OCI-M2 (cell line): ENCODE results near the gene CCDC92.

Experiments
- DNase-seq: peaks from one replicate; lab custom pipeline; 2025; ENCODE audit not compliant: unreplicated experiment; lab: John Stamatoyannopoulos, UW

CCDC92 gene

DNA sequence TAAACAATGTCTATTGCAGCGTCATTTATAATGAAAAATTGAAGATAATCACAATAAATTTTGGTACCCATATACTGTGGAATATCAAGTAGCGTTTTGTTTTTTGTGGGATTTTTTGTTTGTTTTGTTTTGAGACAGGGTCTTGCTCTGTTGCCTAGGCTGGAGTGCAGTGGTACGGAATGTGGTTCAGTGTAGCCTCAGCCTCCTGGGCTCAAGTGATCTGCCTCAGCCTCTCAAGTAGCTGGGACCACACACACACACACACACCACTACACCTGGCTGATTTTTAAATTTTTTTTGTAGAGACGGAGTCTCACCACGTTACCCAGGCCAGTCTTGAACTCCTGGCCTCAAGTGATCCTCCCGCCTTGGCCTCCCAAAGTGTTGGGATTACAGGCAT lies 6.9 kb upstream of the CCDC92 start:
- no peak for DNase-seq

DNA sequence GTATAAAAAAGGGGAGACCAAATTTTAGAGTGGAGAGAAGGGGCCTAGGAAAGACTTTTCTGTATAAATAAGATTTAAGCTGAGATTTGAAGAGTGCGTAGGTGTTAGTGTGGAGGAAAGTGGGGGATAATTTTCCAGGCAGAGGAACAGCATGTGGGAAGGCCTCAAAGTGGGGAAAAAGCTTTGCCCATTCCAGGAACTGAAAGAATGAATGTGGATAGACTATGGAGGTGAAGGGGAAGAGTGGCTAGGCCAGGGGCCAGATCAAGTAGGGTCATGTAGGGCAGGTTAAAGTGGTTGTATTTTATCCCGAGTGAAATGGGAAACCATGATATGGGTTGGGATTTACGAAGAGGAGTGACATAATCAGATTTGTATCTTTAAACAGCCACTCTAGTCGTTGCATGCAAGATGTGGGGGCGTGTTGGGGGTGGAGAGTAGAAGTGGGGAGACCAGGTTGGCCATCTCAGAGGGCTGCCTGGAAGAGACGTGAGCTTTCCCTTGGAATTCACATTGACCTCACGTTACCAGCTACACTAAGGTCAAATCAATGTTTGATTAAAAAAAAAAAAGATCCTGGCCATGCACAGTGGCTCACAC lies 3.7 kb upstream of the CCDC92 start:
- no peak for DNase-seq

DNA sequence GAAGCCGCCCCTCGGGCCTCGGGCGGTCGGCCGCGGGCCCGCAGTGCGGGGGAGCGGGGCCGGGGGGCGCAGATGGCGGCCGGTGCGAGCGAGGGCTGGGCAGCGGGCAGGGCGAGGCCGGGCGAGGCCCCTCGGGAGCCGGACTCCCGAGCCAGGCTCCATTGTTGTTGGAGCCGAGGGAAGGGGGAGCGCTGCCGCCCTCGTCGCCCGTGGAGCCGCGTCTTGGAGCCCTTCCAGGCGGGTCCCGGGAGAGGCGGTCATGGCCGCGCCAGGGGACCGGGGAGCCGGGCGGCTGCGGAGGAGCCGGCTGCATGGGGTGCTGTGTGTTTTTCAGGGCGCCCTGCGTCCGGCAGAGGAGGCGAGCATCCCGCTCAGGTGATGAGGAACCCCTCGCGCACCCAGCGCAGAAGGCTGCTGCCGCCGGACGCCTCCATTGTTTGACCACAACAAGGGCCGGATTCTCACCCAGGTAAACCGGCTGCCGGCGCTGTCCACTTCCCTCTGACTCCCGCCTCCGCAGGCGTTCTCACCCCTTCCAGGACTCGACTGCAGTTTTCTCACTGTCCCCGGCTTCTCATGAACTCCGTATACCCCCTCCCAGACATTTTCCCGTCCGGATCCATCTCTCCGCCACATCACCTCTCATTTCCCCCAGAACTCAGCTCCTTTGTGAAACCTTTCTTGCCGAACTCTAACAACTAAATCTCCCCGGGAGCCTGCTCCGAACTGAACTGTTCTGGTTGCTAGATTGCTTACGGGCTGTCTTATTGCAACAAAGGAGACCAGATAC lies 1.1 kb upstream of the CCDC92 start:
- DNase-seq, result no peak

DNA sequence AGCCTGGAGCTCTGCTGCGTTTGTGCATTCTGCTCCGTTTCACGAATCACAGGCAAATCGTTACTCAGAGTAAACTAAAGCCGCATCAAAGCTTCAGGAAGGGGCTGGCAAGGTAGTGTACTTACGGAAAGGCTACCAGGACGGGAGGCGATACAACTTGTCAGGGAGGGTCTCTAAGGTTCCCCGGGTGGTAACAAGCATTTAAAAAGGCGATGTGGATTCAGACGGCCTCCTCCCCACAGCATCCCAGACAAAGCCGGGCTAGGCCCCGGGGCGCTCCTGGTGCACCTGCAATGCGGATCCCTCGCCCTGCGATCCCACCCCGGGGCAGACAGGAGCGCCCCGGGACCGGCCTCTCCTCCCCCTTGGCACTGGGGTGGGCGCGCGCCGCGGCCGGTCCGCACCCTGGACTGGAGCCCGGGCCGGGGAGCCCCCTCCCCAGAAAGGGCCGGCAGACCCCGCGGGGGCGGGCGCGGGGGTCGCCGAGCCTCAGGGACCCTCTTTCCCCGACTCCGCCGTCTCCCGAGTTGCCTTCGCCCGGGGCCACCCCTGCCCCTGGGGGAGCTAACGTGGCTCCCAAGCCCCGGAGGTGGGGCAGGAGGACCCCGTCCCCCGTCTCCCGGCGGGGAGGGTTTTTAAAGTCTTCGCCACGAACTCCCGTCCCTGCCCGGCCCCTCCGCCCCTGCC lies 718 bp downstream of the CCDC92 start:
- no peak for DNase-seq

DNA sequence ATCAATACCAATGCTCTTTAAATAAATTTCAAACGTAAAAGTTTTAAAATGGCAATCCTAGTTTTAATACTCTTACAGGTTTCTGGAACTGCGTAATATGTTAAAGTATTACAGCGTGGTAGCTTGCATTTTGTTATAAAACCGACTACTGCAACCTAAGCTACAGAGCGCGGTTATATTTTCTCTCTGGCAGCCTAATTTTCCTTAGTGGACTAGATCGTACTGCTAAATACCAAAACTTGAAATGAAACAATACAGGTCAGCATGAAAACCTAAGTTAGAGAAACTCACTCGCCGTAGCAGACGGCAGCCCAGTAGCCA lies 1.2 kb downstream of the CCDC92 start:
- no peak for DNase-seq

DNA sequence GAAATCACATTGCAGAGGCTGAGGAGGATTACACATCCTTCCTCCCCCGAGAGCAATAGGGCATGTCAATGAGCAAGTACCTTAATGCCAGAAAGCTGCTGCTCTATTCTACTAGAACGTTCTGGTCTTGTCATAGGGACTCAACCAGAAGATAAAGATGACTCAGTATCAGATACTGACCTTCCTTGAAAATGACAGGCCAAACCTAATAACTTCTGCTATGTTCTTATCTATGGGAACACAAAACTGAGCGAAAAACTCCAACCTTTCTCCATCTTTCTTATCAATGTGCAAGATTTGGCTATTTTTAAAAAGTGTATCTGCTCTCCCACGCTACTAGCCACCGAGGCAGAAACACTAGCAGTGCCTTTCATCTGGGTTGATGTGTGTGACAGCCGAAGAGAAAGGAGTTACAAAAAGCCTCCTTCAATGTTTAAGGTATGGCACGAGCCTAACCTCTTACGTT lies 5.5 kb downstream of the CCDC92 start:
- no peak for DNase-seq

DNA sequence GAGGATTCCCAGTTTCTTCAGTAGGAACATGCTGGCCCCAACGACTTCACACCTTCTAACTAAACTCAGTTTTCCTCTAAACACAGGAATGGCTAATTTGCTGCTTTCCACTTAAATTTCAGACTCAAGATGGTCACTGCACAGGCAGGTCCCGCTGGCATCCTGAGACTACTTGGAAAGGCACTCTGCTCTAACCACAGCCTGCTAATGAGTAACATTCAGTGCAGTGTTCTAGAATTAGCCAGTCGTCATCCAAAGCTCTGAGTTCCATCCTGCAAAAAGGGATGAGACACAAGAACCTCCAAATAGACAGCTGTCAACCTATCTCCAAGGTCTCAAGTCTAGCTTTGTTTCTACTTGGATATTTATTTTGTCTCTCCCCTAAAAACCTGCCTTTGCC lies 6.0 kb downstream of the CCDC92 start:
- no peak for DNase-seq

DNA sequence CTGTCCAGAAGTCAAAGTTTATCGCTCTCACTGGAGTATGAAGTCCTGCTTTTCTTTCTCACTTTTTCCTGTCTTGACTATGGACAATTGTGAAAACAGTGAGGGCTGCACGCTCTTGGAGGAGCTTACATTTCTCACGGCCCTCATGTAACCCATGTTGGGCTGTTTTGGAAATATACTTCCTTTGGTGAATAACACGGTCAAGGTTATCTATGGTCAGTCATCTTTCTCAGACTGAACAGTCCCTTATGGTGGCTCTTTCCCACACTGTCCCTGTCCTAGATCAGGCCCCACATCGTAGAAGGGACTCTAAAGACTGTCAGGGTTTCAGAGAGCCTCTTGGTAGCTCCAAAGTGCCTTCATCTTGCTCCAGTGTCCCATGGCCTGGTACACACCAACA lies 7.2 kb downstream of the CCDC92 start:
- DNase-seq, result no peak

DNA sequence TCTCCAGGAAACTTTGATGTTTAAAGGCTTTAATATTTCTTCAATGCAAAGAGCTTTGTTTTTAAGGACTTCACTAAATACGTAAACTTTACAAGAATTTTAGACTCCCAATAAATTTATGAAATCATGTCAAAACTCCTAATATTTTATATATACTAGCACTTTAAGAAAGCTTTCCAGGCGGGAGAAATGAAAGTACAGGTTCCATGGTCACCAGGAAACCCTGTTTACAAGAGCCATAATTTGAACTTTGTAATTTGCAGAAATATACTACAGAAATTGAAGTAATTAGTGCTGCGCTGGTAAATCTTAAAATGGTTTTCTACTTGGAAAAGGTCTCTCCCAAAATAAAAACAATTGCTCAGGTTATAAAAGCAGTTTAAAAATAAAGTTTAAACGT lies 8.8 kb downstream of the CCDC92 start:
- DNase-seq, result no peak

DNA sequence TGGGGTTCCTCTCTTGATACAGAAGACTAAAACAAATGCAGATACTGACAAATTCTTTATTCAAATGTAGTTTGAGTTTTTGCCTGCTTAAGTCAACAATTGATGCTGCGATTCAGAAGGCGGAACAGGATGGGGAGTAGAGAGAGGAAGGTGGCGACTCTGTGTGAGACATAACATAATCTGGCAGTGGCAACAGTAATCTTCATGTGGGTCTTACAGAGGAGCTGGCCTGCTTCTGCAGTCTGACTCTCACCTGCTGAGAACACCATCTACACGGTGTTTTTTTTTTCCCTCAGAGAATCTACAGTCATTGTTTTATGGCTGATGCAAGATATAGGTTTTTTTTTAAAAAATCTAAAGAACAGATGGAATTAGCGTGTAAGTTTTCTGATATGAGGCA lies 10.1 kb downstream of the CCDC92 start:
- no peak for DNase-seq

DNA sequence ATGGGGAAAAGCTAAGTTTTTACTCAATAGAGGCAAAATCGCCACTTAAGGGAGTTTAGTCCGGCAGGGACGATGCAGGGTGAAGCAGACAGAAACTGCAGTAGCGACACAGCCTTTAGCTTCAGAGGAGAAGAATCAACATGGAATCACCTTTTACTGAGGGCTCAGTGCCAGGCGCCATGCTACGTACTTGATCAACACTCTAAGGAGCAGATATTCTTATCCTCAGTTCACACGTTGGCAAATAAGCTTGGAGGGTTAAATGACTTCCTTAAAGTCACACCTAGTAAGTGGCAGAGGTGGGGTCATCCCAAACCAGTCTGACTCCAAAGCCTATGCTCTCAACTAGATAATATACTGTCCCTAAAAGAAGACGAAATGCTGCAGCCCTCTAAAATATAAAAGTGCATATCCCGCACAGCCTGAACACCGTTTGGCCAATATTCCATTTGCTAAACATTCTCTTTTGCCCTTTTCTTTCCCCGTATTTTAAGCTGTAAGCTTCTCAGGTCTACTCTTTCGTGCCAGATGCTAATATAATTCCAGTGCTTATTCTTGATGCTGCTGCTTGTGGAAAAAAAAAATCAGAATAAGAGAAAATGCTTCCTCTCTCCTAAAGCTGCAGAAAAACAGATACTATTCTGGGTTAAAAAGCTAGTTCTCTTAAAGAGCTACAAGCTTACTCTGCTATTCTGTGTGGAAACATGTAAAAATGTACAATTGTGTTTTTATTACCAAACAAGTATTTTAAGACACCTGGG lies 10.9 kb downstream of the CCDC92 start:
- DNase-seq, result no peak

DNA sequence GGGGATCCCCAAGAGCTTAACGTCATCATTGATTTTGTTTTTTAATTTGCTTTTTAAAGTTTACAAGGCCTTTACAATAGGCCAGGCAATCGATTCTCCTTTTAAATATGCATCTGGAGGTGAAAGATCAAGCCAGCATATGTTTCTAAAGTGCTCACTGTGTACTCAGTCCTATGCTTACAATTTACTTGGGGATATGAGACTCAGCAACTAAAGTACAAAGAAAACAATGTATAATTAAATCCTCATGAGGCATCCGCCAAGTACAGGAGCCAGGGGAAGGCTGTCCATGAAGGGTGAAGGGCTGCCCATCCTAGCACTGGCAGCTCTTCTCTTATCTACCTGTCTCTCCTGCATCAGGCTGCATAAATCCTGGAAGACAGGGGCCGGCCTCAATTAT lies 11.8 kb downstream of the CCDC92 start:
- no peak for DNase-seq

DNA sequence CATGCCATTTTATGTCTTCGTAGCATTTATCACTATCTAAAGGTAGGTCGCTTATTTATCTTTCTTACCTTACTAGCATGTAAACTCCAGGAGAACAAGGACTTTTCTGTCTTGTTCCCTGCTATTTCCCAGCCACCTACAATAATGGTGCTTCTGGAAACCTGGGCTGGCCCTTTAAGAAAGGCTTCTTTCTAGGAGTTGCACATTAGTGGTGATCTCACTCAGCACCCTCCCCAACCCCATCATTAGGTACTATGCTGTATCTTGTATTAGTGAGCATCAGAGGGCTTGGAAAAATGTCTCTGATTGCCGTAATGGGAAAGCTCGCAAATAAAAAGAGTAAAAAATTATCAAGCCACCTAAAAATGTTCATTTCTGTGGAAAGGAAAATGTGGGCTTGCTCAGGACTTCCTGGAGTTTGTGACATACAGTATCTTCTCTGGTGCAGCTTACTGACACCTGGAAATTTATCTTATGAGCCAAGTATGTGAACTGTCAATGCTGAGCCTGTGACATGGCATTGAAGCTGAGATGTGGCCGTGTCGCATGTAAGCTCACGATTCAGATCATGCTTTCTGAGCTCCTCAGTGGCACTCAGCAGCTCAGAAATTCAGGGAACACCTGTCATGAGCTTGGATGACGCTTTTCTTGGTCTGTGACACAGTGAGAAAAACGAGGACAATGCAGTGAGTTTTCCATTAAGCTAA lies 12.4 kb downstream of the CCDC92 start:
- DNase-seq, result no peak

DNA sequence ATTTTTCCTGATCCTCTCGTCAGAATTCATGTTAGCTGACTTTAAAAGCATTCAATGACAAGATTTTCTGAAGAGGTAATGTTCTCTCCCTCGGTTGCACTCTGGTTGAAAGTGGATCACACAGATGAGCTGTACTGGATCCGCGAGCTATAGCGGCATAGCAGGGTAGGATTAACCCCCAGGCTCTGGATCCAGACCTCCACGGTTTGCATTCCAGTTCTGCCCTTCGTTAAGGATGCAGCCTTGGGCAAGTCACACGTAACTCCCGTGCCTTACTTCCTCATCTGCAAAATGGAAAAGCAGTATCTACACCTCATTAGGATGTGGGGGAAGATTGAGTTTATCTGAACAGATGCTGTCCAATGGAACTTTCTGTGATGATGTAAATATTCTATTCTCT lies 13.8 kb downstream of the CCDC92 start:
- DNase-seq, result no peak

DNA sequence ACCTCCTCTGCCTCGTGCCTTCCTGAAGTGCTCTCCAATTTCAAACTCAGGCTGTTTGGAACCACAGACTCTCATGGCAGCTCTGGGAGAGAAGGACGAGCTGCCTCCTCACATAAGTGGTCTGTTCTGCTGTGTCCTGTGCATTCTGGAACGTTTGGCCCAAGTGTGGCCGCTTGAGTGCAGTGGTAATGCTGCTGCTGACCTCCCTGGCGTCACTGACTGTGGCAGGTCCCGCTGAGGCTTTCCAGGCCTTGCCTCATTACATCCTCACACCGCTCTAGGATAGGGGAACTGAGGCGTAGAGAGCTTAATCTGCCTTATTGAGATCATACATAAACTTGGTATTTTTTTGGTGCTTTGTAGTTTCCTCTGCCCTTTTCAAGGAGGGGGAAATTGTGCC lies 14.2 kb downstream of the CCDC92 start:
- DNase-seq, result no peak

DNA sequence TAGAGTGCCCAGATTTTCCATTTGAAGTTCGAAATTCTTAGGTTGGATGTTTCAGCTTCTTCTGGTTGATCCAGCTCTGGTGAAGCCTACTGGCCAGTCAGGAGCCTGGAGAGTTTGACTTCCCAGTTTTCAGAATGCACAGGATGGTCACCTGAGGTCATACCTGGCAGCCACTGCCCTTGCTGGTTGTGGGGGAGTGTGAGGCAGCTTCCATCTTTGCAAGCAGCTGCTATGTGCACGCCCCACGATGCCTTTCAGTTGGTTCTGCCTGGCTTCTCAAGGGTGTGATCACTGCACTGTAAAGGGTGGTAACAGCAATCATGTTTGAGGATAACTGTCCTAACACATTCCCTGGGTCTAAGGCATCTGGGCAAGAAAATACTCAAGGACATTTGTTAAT lies 15.4 kb downstream of the CCDC92 start:
- DNase-seq, result no peak

DNA sequence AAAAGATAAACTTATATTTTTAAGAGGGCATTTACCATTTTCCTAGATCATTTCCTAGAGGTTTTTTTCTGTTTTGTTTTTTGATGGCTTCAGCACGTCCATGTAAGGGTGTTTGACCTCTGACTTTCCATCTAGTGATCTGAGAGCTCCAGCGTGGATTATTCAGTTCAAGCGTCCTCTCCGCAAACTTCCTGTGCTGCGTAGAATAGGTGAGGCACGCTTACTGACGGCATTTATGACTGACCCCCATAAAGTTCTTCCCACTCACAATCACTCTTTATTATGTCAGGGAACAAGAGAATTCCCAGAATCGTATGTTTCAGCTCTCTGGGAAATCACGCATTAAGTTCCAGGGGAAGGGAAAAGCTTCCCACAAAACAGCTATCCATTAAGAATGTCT lies 16.4 kb downstream of the CCDC92 start:
- no peak for DNase-seq

DNA sequence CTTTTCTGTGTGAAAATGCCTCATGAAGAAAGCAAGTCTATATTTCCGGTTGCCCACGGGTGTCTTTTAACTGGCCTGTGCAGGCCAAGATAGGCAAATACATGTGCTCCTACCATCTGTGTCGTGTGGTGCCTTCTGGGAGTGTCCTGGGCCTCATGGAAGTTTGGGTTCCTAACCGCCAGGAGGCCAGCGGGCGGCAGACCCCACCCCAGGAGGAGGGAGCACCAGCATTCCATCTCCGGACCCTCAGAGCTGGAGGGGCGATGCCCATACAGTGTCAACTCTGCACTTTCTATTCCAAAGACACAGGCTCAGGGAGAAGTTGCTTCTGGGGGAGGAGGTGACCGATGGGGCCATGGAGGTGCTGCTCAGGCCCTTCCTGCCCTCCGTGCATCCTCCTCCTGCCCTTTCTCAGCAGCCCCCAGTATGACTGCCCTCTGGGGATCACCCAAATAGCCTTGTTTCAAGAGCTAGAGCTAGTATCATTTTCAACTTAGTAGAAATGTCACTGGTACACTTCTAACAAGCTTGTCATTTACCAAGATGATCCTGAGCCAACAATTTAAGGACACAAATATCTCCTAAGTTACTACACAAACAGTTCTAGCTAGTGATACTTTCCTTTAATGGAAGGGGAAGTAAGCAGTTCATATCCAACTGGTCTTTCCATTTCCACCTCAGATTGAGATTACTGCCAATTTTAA lies 17.8 kb downstream of the CCDC92 start:
- no peak for DNase-seq

DNA sequence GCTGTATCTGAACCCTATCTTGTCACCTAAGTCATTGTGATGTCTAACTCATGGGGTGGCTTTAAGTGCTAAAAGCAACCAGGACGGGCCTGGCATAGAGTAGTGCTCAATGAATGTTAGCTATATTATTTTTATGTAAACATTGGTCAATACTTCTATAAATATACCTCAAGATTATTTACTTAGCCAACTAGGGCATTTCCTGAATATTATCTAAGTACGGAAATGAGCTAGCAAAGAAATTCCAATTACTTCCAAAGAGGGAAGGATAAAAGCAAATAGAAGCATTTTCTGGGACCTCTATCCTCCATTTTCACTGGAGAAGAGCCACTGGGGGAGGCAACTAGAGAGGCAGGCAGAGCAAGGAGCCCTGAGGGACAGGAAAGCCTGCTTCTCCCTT lies 20.6 kb downstream of the CCDC92 start:
- no peak for DNase-seq

DNA sequence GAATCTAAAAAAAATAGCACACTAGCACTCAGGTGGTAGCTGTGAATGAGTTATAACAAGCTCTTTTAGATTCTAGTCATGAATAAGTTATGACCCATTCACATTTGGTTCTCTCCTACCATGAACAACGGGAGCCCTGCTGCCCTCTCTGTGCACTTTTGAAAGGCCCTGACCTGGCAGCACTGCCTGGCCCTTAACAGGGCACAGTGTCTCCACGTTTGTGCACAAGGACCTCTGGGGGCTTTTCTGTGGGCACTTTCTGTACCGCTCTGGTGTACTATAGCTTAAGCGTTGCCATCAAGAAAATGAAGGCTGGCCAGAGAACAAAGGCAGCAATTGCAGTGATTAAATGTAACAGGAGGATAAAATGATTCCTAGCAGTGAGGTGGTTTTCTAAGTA lies 21.2 kb downstream of the CCDC92 start:
- DNase-seq, result no peak
